CD4-positive, alpha-beta T cell treated with Interleukin-17A for 1 hour (primary cell): ENCODE data around the gene P3H3.
"Not testable (repeated sequence)": the region's sequence is repeated elsewhere in the genome, so short reads cannot be mapped to it uniquely, and the experiment has no call there.

Source experiments
- DNase-seq: peaks from one replicate; pipeline ENCODE4 v3.0.0-alpha.2; 2020

P3H3 gene

DNA sequence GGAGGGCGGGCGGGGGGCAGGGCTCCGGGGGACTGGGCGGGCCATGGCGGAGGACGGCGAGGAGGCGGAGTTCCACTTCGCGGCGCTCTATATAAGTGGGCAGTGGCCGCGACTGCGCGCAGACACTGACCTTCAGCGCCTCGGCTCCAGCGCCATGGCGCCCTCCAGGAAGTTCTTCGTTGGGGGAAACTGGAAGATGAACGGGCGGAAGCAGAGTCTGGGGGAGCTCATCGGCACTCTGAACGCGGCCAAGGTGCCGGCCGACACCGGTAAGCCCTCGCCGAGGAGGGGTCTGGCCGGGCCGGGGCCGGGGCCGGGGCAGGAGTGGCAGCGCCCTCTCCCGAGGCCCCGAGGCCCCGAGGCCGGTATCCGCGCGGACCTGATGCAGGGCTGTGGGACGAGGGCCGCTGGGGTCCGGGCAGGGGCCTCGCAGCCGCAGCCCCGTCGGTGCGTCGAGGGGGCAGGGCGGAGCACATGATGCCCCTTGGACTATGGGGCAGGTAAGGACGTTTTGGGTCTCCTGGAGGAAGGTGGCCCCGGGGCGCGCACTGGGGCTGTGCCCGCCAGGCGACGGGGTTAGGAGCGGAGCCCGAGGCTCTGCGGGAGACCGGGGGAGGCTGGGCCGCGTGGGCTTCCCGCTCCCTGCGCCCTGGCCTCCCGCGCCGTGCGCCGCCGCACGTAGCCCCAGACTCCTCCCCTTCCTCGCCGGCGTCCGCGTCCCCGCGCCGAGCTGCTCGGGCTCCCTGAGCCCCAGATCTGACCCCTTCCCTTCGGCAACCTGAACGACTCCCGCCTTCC lies 39.4 kb downstream of the P3H3 start, which contains the start of gene TPI1:
Gene TPI1 (plus strand): TSS at position 119 of the 798 bp plus-strand sequence. CDS start 36 bp downstream, at position 155.
- peak; percentile 89 for DNase-seq

- peak; percentile 27 for DNase-seq
Measured at GRCh38 chr12:6868211-6869048, 40.2 kb downstream of the P3H3 start.

DNA sequence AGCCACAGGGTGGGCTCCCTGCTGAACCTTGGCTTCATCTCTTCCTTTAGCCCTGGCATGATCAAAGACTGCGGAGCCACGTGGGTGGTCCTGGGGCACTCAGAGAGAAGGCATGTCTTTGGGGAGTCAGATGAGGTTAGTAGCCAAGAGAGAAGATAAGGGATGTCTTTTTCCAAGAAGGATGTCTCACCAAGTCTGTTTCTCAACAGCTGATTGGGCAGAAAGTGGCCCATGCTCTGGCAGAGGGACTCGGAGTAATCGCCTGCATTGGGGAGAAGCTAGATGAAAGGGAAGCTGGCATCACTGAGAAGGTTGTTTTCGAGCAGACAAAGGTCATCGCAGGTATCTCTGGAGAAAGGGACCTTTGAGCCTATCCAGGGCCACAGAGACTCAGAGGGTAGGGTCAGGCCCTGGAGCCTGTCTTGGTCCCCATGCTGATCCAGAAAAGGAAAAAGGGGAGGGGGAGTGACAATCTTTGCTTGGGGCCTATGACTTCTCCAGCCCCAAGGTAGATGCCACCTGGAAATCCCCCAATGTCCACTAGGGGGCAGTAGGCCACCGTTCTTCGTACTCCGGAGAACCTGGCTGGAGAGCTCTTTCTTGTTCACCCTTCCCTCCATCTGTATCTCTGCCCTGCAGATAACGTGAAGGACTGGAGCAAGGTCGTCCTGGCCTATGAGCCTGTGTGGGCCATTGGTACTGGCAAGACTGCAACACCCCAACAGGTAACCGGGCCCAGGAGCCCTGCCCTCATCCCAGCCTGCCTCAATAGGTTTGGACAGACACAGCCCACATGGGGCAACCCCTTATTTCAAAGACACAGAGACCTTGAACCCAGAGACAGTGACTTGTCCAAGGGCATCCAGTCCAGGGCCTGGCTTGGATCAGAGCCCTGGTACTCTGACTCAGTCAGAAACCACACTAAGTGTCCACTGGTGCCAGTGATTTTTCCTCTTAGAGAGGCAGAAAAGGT lies 41.1 kb downstream of the P3H3 start:
- DNase-seq: peak; percentile 90

DNA sequence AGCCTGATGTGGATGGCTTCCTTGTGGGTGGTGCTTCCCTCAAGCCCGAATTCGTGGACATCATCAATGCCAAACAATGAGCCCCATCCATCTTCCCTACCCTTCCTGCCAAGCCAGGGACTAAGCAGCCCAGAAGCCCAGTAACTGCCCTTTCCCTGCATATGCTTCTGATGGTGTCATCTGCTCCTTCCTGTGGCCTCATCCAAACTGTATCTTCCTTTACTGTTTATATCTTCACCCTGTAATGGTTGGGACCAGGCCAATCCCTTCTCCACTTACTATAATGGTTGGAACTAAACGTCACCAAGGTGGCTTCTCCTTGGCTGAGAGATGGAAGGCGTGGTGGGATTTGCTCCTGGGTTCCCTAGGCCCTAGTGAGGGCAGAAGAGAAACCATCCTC lies 42.1 kb downstream of the P3H3 start:
- not testable (repeated sequence) for DNase-seq

DNA sequence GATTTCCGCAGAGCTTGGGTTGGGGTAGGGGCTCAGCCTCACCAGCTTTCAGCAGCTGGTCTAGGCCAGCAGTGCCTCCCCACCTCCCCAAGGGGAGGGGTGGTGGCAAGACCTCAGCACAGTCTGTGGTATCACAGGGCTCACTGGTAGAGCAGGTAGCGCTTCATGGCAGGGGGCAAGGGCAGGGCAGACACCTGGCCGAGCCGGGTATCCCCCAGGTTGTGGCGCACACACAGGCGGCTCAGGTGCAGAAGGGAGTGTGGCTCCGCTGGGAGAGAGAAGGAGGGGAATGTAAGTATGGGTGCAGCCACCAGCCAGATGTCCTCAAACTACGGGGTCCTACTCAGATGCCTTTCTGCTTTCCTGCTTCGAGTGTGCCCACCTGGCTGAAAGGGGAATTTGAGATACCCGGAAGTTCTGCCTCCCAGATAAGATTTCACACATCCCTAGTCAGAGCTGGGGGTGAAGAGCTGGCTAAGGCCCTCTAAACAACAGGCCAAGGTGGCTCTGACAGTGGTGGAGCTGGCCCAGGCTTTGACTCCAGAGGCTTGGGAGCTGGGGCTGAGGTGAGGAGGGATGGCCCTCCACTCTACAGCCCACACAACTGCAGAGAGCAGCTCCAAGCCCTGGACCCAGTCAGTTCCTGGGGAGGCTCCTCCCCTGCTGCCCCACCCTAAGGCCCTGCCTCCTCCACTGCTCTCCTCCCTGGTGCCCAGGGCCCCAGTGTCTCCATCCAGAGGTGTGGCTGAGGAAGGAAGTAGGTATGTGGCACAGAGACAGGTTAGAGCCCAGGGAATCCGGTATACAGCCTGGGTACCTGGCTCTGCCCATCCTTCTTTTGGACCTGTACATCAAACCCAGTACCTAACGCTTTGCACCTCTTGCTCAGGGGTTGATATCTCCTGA lies 43.1 kb downstream of the P3H3 start:
- peak; percentile 46 for DNase-seq

DNA sequence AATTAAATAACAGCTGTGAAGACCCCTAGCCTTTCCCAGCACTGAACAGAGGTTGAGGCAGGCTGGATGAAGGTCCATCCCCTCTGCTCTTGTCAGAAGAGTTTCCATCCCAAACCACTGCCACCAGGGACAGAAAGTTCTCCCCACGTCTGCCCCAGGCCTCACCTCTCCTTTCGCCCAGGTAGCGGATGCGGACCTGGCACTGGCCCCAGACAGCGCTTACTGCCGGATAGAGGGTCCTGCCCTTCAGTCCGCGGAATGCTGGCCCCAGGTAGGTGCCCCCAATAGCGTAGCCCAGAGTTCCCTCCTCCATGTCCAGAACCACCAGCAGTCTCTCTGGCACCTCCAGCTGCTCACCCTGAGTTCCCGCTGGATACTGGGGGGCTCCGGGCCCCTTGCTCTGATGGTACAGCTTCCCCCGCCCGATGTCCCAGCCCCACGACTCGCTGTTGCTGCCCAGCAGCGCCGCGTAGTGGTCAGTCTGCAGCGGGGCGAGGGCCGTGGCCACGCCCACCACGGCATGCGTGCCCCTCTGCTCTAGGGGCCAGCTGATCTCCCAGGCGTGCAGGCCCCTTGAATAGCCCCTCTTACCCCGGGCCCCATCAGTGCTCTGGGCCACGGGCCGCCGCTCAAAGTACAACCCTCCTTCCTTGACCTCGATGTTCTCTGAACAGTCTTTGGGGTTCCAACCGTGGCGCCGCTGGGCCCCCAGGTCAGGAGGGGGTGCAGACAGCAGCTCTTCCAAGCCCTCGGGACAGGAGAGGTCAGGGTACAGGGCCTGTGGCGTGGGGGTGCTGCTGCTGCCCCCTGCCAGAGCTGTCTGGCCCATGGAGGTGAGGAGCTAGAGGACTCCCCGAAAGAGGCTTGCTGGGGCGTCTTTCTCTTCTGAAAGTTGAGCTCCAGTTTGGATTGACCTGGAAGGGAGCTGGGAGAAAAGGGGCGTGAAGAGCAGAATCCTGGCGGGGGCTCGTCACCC lies 44.2 kb downstream of the P3H3 start:
- peak; percentile 86 for DNase-seq

GRCh38 chr12:6873094-6874014 lies 45.1 kb downstream of the P3H3 start, which contains the start of gene SPSB2:
Gene SPSB2 (minus strand): TSS chr12:6873303. CDS start chr12:6872901, 402 bp downstream.
- DNase-seq: peak; percentile 98

GRCh38 chr12:6874015-6874368 lies 45.8 kb downstream of the P3H3 start:
- DNase-seq: not testable (repeated sequence)

DNA sequence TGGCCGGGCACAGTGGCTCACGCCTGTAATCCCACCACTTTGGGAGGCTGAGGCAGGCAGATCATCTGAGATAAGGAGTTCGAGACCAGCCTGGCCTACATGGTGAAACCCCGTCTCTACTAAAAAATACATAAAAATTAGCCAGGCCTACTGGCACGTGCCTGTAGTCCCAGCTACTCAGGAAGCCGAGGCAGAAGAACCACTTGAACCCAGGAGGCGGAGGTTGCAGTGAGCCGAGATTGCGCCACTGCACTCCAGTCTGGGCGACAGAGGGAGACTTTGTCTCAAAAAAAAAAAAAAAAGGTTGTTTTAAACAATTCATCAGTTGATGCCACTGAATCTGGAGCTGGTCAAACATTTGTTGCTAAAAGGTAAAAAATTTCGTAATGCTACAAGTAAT lies 51.6 kb downstream of the P3H3 start:
- DNase-seq: not testable (repeated sequence)

GRCh38 chr12:6883252-6883651 lies 55.0 kb downstream of the P3H3 start:
- no peak for DNase-seq

GRCh38 chr12:6883683-6884082 lies 55.5 kb downstream of the P3H3 start:
- no peak for DNase-seq

GRCh38 chr12:6884539-6884938 lies 56.3 kb downstream of the P3H3 start:
- no peak for DNase-seq

DNA sequence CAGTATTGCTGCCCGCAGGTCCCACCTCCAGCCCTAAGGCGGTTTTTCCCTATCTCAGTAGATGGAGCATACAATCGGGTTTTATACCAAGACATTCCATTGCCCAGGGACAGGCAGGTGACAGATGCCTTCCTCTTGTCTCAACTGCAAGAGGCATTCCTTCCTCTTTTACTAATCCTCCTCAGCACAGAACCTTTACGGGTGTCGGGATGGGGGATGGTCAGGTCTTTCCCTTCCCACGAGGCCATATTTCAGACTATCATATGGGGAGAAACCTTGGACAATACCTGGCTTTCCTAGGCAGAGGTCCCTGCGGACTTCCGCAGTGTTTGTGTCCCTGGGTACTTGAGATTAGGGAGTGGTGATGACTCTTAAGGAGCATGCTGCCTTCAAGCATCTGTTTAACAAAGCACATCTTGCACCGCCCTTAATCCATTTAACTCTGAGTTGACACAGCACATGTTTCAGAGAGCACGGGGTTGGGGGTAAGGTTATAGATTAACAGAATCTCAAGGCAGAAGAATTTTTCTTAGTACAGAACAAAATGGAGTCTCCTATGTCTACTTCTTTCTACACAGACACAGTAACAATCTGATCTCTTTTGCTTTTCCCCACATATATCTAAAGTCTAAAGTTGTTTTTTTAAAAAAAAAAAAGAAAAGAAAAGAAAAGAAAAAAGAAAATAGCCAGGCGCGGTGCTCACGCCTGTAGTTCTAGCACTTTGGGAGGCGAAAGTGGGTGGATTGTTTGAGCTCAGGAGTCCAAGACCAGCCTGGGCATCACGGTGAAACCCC lies 58.2 kb downstream of the P3H3 start:
- DNase-seq: not testable (repeated sequence)

- DNase-seq: no peak
Measured at GRCh38 chr12:6887460-6887859, 59.3 kb downstream of the P3H3 start.

DNA sequence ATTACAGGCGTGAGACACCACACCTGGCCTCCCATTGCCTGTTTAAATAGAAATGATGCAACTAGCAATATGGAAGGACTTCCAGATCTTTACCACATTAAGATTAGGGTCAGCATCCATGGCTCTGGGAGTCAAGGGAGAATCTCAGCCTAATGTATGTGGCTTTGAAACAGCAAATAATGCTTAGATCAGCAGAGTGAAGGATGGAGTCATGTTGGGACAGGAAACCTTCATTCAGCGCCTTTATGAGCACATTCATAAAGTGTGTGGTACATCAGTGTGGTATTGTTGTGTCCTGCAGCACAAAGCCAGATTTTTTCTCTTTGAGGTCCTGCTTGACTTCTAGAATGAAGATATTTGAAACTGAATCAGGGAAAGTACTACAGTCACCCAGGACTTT lies 60.2 kb downstream of the P3H3 start:
- no peak for DNase-seq

DNA sequence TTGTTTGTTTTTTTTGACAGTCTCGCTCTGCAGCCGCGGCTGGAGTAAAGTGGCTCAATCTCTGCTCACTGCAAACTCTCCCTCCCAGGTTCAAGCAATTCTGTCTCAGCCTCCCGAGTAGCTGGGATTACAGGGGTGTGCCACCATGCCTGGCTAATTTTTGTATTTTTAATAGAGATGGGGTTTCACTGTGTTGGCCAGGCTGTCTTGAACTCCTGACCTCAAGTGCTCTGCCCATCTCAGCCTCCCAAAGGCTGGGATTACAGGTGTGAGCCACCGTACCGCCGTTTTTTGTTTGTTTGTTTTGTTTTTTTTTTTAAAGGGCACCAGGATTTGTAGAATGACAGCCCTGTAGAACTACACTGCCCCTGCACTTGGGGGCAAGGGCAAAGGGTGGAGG lies 60.6 kb downstream of the P3H3 start:
- not testable (repeated sequence) for DNase-seq
